C4-2B (cell line): Measurements from ENCODE around the gene GLA.
A peak's percentile ranks its signal among the peaks of the same experiment; 100 is the strongest.

Experiments
- H3K27ac ChIP-seq: fragments of 450-650 bp; 2 replicates; pipeline ENCODE4 v1.5.1; 2017
- ZFX ChIP-seq: fragments of 450-650 bp; IDR thresholded peaks from 2 replicates; pipeline ENCODE4 v1.6.1; 2017
- TF ChIP-seq, protein P1 (sequence below): fragments of 450-650 bp; conservative IDR thresholded peaks from 2 replicates; pipeline ENCODE4 v1.5.1; 2017; ENCODE audit warnings: mild to moderate bottlenecking

GLA gene

DNA sequence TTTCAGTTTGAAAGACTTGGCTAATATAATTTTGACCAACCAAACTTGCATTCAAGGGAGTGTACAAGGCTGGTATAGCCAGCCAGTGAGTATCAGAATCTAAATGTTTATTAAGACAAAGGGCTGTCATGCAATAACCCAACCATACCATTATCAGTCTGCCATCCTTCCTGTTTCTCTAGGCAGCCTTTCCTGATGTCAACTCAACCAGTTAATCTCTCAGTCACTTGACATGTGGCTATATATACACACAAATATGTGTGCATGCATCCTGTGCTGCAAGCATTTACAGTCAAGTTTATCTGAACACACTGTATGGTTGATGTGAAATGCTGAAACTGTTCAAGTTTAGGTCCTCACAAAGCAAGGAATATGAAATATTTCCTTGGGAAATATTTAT is 38.9 kb downstream of the GLA start:
- TF ChIP-seq, protein P1, sequence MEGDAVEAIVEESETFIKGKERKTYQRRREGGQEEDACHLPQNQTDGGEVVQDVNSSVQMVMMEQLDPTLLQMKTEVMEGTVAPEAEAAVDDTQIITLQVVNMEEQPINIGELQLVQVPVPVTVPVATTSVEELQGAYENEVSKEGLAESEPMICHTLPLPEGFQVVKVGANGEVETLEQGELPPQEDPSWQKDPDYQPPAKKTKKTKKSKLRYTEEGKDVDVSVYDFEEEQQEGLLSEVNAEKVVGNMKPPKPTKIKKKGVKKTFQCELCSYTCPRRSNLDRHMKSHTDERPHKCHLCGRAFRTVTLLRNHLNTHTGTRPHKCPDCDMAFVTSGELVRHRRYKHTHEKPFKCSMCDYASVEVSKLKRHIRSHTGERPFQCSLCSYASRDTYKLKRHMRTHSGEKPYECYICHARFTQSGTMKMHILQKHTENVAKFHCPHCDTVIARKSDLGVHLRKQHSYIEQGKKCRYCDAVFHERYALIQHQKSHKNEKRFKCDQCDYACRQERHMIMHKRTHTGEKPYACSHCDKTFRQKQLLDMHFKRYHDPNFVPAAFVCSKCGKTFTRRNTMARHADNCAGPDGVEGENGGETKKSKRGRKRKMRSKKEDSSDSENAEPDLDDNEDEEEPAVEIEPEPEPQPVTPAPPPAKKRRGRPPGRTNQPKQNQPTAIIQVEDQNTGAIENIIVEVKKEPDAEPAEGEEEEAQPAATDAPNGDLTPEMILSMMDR: no peak
- TF ChIP-seq ZFX: no peak
- H3K27ac ChIP-seq: no peak overlapping the region

DNA sequence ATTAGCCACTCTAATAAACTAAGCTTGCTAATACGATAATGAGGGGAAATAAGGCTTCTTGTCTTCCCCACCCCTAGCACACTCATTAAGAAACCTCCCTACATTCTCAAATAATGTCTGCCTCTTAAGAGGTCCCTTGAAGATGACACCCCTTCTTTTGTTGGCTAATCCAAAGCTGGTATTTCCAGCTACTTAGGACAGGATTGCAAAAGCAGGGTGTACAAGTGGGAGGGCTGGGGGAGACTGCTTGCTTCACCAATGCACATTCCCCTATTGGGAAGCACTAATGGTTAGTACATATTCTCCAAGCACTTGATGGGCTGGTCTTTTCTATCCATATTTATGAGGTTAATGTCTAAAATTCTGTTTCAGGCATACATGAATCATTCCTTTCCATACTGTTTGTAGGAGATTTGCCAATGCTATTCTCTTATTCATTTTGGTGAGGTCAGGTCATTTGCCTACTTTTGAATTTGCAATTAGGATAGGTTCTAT is 42.4 kb downstream of the GLA start:
- no peak overlapping the region for H3K27ac ChIP-seq
- TF ChIP-seq, protein P1: no peak
- no peak for TF ChIP-seq ZFX

DNA sequence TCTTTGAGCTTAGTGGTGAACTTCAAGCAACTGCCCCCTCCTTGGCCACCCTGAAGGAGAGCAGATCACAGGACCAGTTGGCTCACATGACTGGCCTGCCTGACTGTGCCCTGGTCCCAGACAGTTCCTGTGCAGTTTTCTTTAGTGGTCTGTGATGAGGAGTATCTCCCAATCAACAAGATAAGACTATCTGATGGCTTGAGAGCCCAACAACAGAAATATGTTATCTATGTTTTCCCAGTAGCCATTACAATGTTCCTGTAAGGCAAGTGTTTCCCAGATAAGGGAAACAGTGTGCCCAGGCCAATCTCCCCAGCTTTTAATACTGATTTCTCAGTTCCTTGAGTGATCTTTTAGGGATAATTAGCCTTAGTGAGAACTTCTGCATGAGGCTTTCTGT is 45.0 kb downstream of the GLA start:
- H3K27ac ChIP-seq: no peak overlapping the region
- TF ChIP-seq, protein P1: no peak
- TF ChIP-seq ZFX: no peak

DNA sequence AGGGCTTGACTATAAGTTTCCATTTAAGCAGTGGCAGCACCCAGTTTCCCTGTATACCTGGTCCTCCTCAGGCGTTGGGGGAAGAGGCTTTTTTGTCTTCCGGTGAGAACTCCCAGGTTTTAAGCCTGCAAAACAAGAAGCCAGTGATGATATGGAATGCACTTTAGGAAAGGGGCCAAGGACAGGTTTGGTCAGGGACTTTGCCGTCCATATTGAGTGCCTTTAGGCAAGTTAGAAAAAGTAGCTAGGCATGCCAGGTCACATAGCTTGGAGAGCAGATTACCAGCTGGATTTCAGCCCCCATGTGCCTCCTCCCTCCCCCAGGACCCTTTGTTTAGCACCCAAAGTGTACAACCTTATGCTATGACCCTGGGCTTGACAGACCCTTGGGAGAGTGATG is 45.6 kb downstream of the GLA start:
- H3K27ac ChIP-seq: no peak overlapping the region
- no peak for TF ChIP-seq ZFX
- TF ChIP-seq, protein P1: no peak

DNA sequence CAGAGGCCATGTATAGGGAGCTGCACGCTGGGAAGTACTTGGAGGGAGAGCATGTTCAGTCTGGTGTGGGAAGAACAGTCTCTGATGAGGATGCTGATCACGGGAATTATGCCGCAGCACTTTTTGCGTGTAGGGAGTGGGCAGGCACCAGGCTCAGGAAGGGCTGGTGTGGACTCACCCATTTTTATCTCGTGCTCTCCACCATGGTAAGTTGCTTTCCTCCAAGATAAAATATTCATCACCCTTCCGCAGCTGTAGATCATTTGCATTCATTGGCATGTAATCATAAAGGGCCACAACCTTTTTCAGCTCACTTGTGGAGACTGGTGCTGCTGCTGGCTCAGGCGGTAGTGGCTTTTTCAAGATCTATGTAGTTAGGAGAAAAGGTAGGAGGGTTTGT is 47.3 kb downstream of the GLA start:
- TF ChIP-seq, protein P1: no peak
- TF ChIP-seq ZFX: no peak
- no peak overlapping the region for H3K27ac ChIP-seq

GRCh38 chrX:101359966-101360365 is 47.8 kb downstream of the GLA start:
- TF ChIP-seq ZFX: no peak
- TF ChIP-seq, protein P1: no peak
- H3K27ac ChIP-seq: no peak overlapping the region

DNA sequence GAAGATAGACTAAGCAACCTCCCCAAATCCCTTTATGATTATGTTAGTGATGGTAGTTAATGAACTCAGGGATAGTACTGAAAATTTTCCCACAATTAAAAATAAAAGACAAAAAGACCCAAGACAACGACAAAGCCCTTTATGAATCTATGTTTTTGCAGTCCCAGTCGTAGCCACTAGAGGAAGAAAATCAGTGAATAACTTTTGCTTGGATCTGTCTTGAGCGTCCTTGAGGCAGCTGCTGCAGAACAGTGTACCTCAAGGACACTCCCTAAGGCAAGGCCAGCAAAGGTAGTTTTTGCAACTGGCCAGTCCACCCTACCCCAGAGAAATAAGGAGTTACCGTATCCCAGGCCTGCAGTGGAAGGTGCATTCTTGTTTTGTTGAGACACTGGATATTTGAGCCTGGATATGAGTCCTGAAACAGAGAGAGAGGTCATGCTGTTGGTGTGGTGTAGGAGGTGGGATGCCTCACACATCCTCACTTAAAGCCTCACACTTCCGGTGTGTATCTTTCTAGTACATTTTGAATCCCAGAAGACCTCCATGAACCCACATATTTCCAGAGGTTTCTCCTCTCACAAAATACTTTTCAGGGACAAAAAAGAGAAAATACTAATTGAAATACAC is 50.4 kb downstream of the GLA start:
- no peak for TF ChIP-seq ZFX
- TF ChIP-seq, protein P1: peak; percentile 49
- H3K27ac ChIP-seq: no peak overlapping the region
